ENCODE results near the gene PSEN1.

The PSEN1 gene

GRCh38 chr14:73220061-73220460 is 83.8 kb downstream of the PSEN1 start:
- Histone ChIP-seq H3K27ac (ENCODE audit: low read depth, low read length) (no peak overlapping the region), H3K9ac (ENCODE audit: low read length) (no peak overlapping the region), H3K18ac (ENCODE audit: low read length) (no peak overlapping the region), H3K79me2 (ENCODE audit: control insufficient read depth, insufficient read depth, low read length) (no peaks in the 10 kb centered on the region), H2BK15ac (replicated peaks; ENCODE audit: low read depth) (no peak overlapping the region), H2BK5ac (ENCODE audit: low read length) (no peak overlapping the region), H3K4me1 (ENCODE audit: control insufficient read depth, low read depth, low read length) (peaks cover 2% of the 10 kb centered on the region), H3K27me3 (ENCODE audit: insufficient read depth, low read length, poor library complexity) (no peaks in the 10 kb centered on the region), H4K5ac (ENCODE audit: low read length) (no peak overlapping the region), H3K23ac (ENCODE audit: low read length) (no peak overlapping the region), H3K79me1 (ENCODE audit: low read length) (no peaks in the 10 kb centered on the region), H3K4me2 (ENCODE audit: low read length) (no peak overlapping the region), H3K56ac (ENCODE audit: low read length) (no peak overlapping the region), H3K36me3 (ENCODE audit: control insufficient read depth, insufficient read depth, low read length) (peaks cover 6% of the 10 kb centered on the region), H2AK5ac (ENCODE audit: low read length) (no peak overlapping the region), H4K8ac (ENCODE audit: low read depth, low read length) (no peak overlapping the region), H3K4me3 (ENCODE audit: low read length) (no peak overlapping the region), H2BK120ac (ENCODE audit: low read depth, low read length) (no peak overlapping the region), H3K4ac (ENCODE audit: low read depth, low read length) (no peak overlapping the region)
- no peak for DNase-seq
- WGBS (ENCODE audit: extremely low coverage, insufficient coverage, low lambda C conversion rate) = no CpG with 5 or more reads among the region's 4 CpGs

- Histone ChIP-seq H3K36me3 (ENCODE audit: control insufficient read depth, insufficient read depth, low read length) (peaks cover 6% of the 10 kb centered on the region), H3K23ac (ENCODE audit: low read length) (no peak overlapping the region), H2BK120ac (ENCODE audit: low read depth, low read length) (no peak overlapping the region), H3K79me1 (ENCODE audit: low read length) (no peaks in the 10 kb centered on the region), H3K4me1 (ENCODE audit: control insufficient read depth, low read depth, low read length) (peaks cover 2% of the 10 kb centered on the region), H3K9ac (ENCODE audit: low read length) (no peak overlapping the region), H3K4me3 (ENCODE audit: low read length) (no peak overlapping the region), H3K18ac (ENCODE audit: low read length) (no peak overlapping the region), H3K4me2 (ENCODE audit: low read length) (no peak overlapping the region), H3K79me2 (ENCODE audit: control insufficient read depth, insufficient read depth, low read length) (no peaks in the 10 kb centered on the region), H2BK15ac (replicated peaks; ENCODE audit: low read depth) (no peak overlapping the region), H3K27ac (ENCODE audit: low read depth, low read length) (no peak overlapping the region), H2AK5ac (ENCODE audit: low read length) (no peak overlapping the region), H4K8ac (ENCODE audit: low read depth, low read length) (no peak overlapping the region), H3K56ac (ENCODE audit: low read length) (no peak overlapping the region), H4K5ac (ENCODE audit: low read length) (no peak overlapping the region), H3K4ac (ENCODE audit: low read depth, low read length) (no peak overlapping the region), H3K27me3 (ENCODE audit: insufficient read depth, low read length, poor library complexity) (no peaks in the 10 kb centered on the region), H2BK5ac (ENCODE audit: low read length) (no peak overlapping the region)
- no CpG with 5 or more reads among the region's 5 CpGs for WGBS (ENCODE audit: extremely low coverage, insufficient coverage, low lambda C conversion rate)
- DNase-seq = no peak
Measured at GRCh38 chr14:73220634-73221033, 84.3 kb downstream of the PSEN1 start.

GRCh38 chr14:73221945-73222344 is 85.6 kb downstream of the PSEN1 start:
- Histone ChIP-seq H3K36me3 (ENCODE audit: control insufficient read depth, insufficient read depth, low read length) (peaks cover 6% of the 10 kb centered on the region), H3K79me2 (ENCODE audit: control insufficient read depth, insufficient read depth, low read length) (no peaks in the 10 kb centered on the region), H3K9ac (ENCODE audit: low read length) (no peak overlapping the region), H3K23ac (ENCODE audit: low read length) (no peak overlapping the region), H2AK5ac (ENCODE audit: low read length) (no peak overlapping the region), H3K4me2 (ENCODE audit: low read length) (no peak overlapping the region), H2BK5ac (ENCODE audit: low read length) (no peak overlapping the region), H3K27ac (ENCODE audit: low read depth, low read length) (no peak overlapping the region), H3K4me1 (ENCODE audit: control insufficient read depth, low read depth, low read length) (peaks cover 2% of the 10 kb centered on the region), H3K4ac (ENCODE audit: low read depth, low read length) (no peak overlapping the region), H2BK15ac (replicated peaks; ENCODE audit: low read depth) (no peak overlapping the region), H4K8ac (ENCODE audit: low read depth, low read length) (no peak overlapping the region), H3K79me1 (ENCODE audit: low read length) (no peaks in the 10 kb centered on the region), H3K56ac (ENCODE audit: low read length) (no peak overlapping the region), H3K4me3 (ENCODE audit: low read length) (no peak overlapping the region), H2BK120ac (ENCODE audit: low read depth, low read length) (no peak overlapping the region), H3K27me3 (ENCODE audit: insufficient read depth, low read length, poor library complexity) (no peaks in the 10 kb centered on the region), H3K18ac (ENCODE audit: low read length) (no peak overlapping the region), H4K5ac (ENCODE audit: low read length) (no peak overlapping the region)
- no CpG with 5 or more reads among the region's 2 CpGs for WGBS (ENCODE audit: extremely low coverage, insufficient coverage, low lambda C conversion rate)
- DNase-seq = no peak

GRCh38 chr14:73223049-73223448 is 86.7 kb downstream of the PSEN1 start:
- H2AK5ac ChIP-seq (ENCODE audit: low read length) = no peak overlapping the region
- H3K4me1 ChIP-seq (ENCODE audit: control insufficient read depth, low read depth, low read length) = peaks cover 2% of the 10 kb centered on the region
- peaks cover 4% of the 10 kb centered on the region for H3K36me3 ChIP-seq (ENCODE audit: control insufficient read depth, insufficient read depth, low read length)
- no peaks in the 10 kb centered on the region for H3K79me1 ChIP-seq (ENCODE audit: low read length)
- H3K9ac ChIP-seq (ENCODE audit: low read length) = no peak overlapping the region
- DNase-seq = no peak
- H3K79me2 ChIP-seq (ENCODE audit: control insufficient read depth, insufficient read depth, low read length) = no peaks in the 10 kb centered on the region
- H3K4me2 ChIP-seq (ENCODE audit: low read length) = no peak overlapping the region
- H3K56ac ChIP-seq (ENCODE audit: low read length) = no peak overlapping the region
- H3K4ac ChIP-seq (ENCODE audit: low read depth, low read length) = no peak overlapping the region
- no peaks in the 10 kb centered on the region for H3K27me3 ChIP-seq (ENCODE audit: insufficient read depth, low read length, poor library complexity)
- H4K5ac ChIP-seq (ENCODE audit: low read length) = no peak overlapping the region
- whole genome bisulfite sequencing (ENCODE audit: extremely low coverage, insufficient coverage, low lambda C conversion rate) = no CpG with 5 or more reads among the region's 5 CpGs
- H3K27ac ChIP-seq (ENCODE audit: low read depth, low read length) = no peak overlapping the region
- no peak overlapping the region for H4K8ac ChIP-seq (ENCODE audit: low read depth, low read length)
- no peak overlapping the region for H2BK5ac ChIP-seq (ENCODE audit: low read length)
- no peak overlapping the region for H2BK15ac ChIP-seq (replicated peaks; ENCODE audit: low read depth)
- no peak overlapping the region for H3K18ac ChIP-seq (ENCODE audit: low read length)
- H3K23ac ChIP-seq (ENCODE audit: low read length) = no peak overlapping the region
- H2BK120ac ChIP-seq (ENCODE audit: low read depth, low read length) = no peak overlapping the region
- H3K4me3 ChIP-seq (ENCODE audit: low read length) = no peak overlapping the region

- Histone ChIP-seq H2BK5ac (ENCODE audit: low read length) (no peak overlapping the region), H3K4me1 (ENCODE audit: control insufficient read depth, low read depth, low read length) (peaks cover 2% of the 10 kb centered on the region)
Measured at GRCh38 chr14:73225496-73225895, 89.2 kb downstream of the PSEN1 start.

More at GRCh38 chr14:73225496-73225895, 89.2 kb downstream of the PSEN1 start:
- Histone ChIP-seq H3K4me3 (ENCODE audit: low read length) (no peak overlapping the region), H2BK15ac (replicated peaks; ENCODE audit: low read depth) (no peak overlapping the region), H3K23ac (ENCODE audit: low read length) (no peak overlapping the region), H3K4me2 (ENCODE audit: low read length) (no peak overlapping the region), H2BK120ac (ENCODE audit: low read depth, low read length) (no peak overlapping the region), H3K27ac (ENCODE audit: low read depth, low read length) (no peak overlapping the region), H2AK5ac (ENCODE audit: low read length) (no peak overlapping the region), H4K5ac (ENCODE audit: low read length) (no peak overlapping the region), H3K4ac (ENCODE audit: low read depth, low read length) (no peak overlapping the region), H4K8ac (ENCODE audit: low read depth, low read length) (no peak overlapping the region), H3K36me3 (ENCODE audit: control insufficient read depth, insufficient read depth, low read length) (peaks cover 1% of the 10 kb centered on the region), H3K79me1 (ENCODE audit: low read length) (no peaks in the 10 kb centered on the region), H3K56ac (ENCODE audit: low read length) (no peak overlapping the region), H3K27me3 (ENCODE audit: insufficient read depth, low read length, poor library complexity) (no peaks in the 10 kb centered on the region), H3K79me2 (ENCODE audit: control insufficient read depth, insufficient read depth, low read length) (no peaks in the 10 kb centered on the region), H3K9ac (ENCODE audit: low read length) (no peak overlapping the region), H3K18ac (ENCODE audit: low read length) (no peak overlapping the region)
- DNase-seq = no peak
- WGBS (ENCODE audit: extremely low coverage, insufficient coverage, low lambda C conversion rate) = no CpG with 5 or more reads among the region's 4 CpGs
